Bronchial smooth muscle cell (primary cell): ENCODE results near the gene FOXC1. TPM values are rescaled to one million over a fixed set of nuclear protein-coding genes. Genes with fewer than 3 reads are reported as not detected.

Experiments
- total RNA-seq: library from RNA; depleted of rRNA; stranded (reverse); fragments of >200 nt; gene quantifications from 2 replicates; pipeline ENCODE4 v1.2.1, GENCODE V29; 2014

FOXC1 gene
- 2.3 and 4.7 TPM in 2 replicates for total RNA-seq

DNA sequence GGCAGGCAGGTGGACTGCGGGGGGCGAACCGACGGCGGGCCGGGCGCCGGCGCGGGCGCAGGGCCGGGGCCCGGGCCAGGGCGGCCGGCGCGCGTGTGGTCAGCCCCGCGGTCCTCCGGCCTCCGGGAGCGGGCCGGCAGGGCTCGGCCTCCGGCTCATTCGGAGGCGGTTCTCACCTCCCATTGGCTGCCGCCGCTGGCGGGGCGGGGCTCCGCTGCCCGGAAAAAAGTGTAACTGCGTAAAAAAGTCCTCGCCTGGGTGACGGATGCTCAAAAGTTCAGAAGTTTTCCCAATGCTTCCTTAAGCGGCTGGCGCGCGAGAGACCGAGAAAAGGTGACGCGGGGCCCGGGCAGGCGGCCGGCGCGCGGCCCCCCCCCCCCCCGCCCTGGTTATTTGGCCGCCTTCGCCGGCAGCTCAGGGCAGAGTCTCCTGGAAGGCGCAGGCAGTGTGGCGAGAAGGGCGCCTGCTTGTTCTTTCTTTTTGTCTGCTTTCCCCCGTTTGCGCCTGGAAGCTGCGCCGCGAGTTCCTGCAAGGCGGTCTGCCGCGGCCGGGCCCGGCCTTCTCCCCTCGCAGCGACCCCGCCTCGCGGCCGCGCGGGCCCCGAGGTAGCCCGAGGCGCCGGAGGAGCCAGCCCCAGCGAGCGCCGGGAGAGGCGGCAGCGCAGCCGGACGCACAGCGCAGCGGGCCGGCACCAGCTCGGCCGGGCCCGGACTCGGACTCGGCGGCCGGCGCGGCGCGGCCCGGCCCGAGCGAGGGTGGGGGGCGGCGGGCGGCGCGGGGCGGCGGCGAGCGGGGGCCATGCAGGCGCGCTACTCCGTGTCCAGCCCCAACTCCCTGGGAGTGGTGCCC lies at the start of gene FOXC1:
Gene FOXC1, plus strand, starts transcription at position 268 of the 849 bp plus-strand sequence. Its CDS starts 531 bp downstream, at position 799.

Other genes with a start within 250 kb of the FOXC1 start
- 31.2 and 38.6 TPM in 2 replicates for gene FOXF2, start 220.3 kb upstream of the FOXC1 start, total RNA-seq